ENCODE measurements around the gene CNNM3. TPM values are rescaled to one million over a fixed set of nuclear protein-coding genes. Genes with fewer than 3 reads are reported as not detected.
"Not testable (repeated sequence)": the region's sequence is repeated elsewhere in the genome, so short reads cannot be mapped to it uniquely, and the experiment has no call there.

Gene CNNM3
- total RNA-seq, 1 donor from 2014 or later: 28.3 TPM

GRCh38 chr2:96801786-96802595, 14.1 kb upstream of the CNNM3 start:
- DNase-seq (ENCODE audit: extremely low spot score, unreplicated experiment): no peak
- Mint-ChIP-seq H3K27ac (no peak overlapping the region), H3K27me3 (no peaks in the 10 kb centered on the region), H3K4me3 (no peak overlapping the region), H3K9me3 (no peaks in the 10 kb centered on the region), H3K36me3 (peaks cover 4% of the 10 kb centered on the region), H3K4me1 (ENCODE audit: unreplicated experiment) (no peaks in the 10 kb centered on the region)
- TF ChIP-seq, protein P1, sequence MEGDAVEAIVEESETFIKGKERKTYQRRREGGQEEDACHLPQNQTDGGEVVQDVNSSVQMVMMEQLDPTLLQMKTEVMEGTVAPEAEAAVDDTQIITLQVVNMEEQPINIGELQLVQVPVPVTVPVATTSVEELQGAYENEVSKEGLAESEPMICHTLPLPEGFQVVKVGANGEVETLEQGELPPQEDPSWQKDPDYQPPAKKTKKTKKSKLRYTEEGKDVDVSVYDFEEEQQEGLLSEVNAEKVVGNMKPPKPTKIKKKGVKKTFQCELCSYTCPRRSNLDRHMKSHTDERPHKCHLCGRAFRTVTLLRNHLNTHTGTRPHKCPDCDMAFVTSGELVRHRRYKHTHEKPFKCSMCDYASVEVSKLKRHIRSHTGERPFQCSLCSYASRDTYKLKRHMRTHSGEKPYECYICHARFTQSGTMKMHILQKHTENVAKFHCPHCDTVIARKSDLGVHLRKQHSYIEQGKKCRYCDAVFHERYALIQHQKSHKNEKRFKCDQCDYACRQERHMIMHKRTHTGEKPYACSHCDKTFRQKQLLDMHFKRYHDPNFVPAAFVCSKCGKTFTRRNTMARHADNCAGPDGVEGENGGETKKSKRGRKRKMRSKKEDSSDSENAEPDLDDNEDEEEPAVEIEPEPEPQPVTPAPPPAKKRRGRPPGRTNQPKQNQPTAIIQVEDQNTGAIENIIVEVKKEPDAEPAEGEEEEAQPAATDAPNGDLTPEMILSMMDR (conservative IDR thresholded peaks at IDR 0.05): no peak

GRCh38 chr2:96802721-96803120, 13.3 kb upstream of the CNNM3 start:
- H3K9me3 Mint-ChIP-seq: no peaks in the 10 kb centered on the region
- peaks cover 4% of the 10 kb centered on the region for H3K36me3 Mint-ChIP-seq
- no peak overlapping the region for H3K4me3 Mint-ChIP-seq
- H3K27ac Mint-ChIP-seq: no peak overlapping the region
- TF ChIP-seq, protein P1 (conservative IDR thresholded peaks at IDR 0.05): no peak
- H3K4me1 Mint-ChIP-seq (ENCODE audit: unreplicated experiment): no peaks in the 10 kb centered on the region
- H3K27me3 Mint-ChIP-seq: no peaks in the 10 kb centered on the region
- DNase-seq (ENCODE audit: extremely low spot score, unreplicated experiment): no peak

DNA sequence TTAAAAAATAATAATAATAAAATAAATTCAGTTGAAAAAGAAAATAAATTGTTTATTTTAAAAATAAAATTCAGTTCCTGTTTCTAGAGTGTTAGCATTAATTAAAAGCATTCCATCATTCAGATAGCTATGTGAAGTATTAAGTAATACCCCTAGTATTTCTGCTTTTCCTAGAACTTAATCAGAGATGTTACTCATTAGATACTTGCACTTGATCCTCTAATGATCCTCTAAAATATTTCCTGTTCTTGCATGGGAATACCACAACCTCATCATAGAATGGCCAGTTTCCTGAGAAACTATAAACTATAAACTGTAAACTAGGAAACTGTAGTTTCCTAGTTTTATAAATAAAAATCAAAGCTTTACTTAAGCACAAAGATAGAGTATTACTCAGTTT, 11.1 kb upstream of the CNNM3 start:
- Mint-ChIP-seq H3K27me3 (no peaks in the 10 kb centered on the region), H3K4me3 (no peak overlapping the region), H3K27ac (no peak overlapping the region), H3K36me3 (peaks cover 10% of the 10 kb centered on the region), H3K4me1 (ENCODE audit: unreplicated experiment) (no peaks in the 10 kb centered on the region), H3K9me3 (no peaks in the 10 kb centered on the region)
- DNase-seq (ENCODE audit: extremely low spot score, unreplicated experiment): no peak
- TF ChIP-seq, protein P1 (conservative IDR thresholded peaks at IDR 0.05): no peak

- H3K27me3 Mint-ChIP-seq; H3K27ac Mint-ChIP-seq; DNase-seq (ENCODE audit: extremely low spot score, unreplicated experiment); H3K4me1 Mint-ChIP-seq (ENCODE audit: unreplicated experiment); H3K4me3 Mint-ChIP-seq; H3K9me3 Mint-ChIP-seq: not testable (repeated sequence)
- H3K36me3 Mint-ChIP-seq: peaks cover 10% of the 10 kb centered on the region
Measured at GRCh38 chr2:96805946-96806345, 10.1 kb upstream of the CNNM3 start.

GRCh38 chr2:96806468-96807126, 9.5 kb upstream of the CNNM3 start:
- Mint-ChIP-seq H3K36me3 (peaks cover 10% of the 10 kb centered on the region), H3K4me1 (ENCODE audit: unreplicated experiment) (no peaks in the 10 kb centered on the region), H3K4me3 (no peak overlapping the region), H3K27me3 (no peaks in the 10 kb centered on the region), H3K9me3 (no peaks in the 10 kb centered on the region), H3K27ac (no peak overlapping the region)
- TF ChIP-seq, protein P1 (conservative IDR thresholded peaks at IDR 0.05): no peak
- DNase-seq (ENCODE audit: extremely low spot score, unreplicated experiment): no peak

- H3K27ac Mint-ChIP-seq: no peak overlapping the region
Measured at GRCh38 chr2:96807127-96807471, 9.0 kb upstream of the CNNM3 start.

More at GRCh38 chr2:96807127-96807471, 9.0 kb upstream of the CNNM3 start:
- no peaks in the 10 kb centered on the region for H3K27me3 Mint-ChIP-seq
- no peak overlapping the region for H3K4me3 Mint-ChIP-seq
- TF ChIP-seq, protein P1 (conservative IDR thresholded peaks at IDR 0.05): no peak
- DNase-seq (ENCODE audit: extremely low spot score, unreplicated experiment): no peak
- no peaks in the 10 kb centered on the region for H3K9me3 Mint-ChIP-seq
- peaks cover 10% of the 10 kb centered on the region for H3K36me3 Mint-ChIP-seq
- H3K4me1 Mint-ChIP-seq (ENCODE audit: unreplicated experiment): no peaks in the 10 kb centered on the region

Data from type B pancreatic cell (in vitro differentiated cells).